ENCODE results near the gene AUTS2. TPM values are rescaled to one million over a fixed set of nuclear protein-coding genes. Genes with fewer than 3 reads are reported as not detected.

The AUTS2 gene
- total and polyA plus RNA-seq, 4 donors: 4.9 to 24.4 (median 7.0) TPM

DNA sequence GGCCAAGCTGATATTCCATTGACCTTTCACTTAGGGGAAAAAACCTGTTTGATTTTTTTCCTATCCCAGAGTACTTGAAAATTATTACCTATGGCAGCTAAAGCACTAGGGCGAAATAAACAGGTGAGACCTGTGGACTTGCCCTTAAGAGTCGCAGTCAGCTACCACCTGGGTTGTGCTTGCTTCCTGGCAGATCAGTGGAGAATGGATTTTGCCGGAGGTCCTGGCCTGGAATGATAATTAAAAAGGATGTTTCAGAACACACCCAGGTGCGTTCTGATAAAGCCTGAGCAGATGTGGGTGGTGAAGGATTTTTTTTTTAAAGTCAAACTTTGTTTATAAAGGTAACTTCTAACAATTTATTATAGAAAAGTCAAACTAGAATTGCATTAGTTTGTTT, 59.1 kb downstream of the AUTS2 start:
- H3K9ac ChIP-seq (ENCODE audit: low read depth in 1 of 2, low read length in 2 of 2): no peak overlapping the region
- no peak for DNase-seq (ENCODE audit: low spot score)
- 82% methylated on average over 4 of the region's 4 CpGs for WGBS
- no peak overlapping the region for H3K4me3 ChIP-seq (ENCODE audit: low read depth in 1 of 3, low read length in 3 of 3)
- H3K36me3 ChIP-seq (ENCODE audit: control insufficient read depth in 4 of 4, insufficient read depth in 3 of 4, low read depth in 1 of 4, low read length in 3 of 4): no peaks in the 10 kb centered on the region
- H3K4me1 ChIP-seq (ENCODE audit: control insufficient read depth in 4 of 4, insufficient read depth in 4 of 4, low read length in 3 of 4): peaks cover 0 to 6% (median 4%) of the 10 kb centered on the region in 4 donors
- no peaks in the 10 kb centered on the region for H3K9me3 ChIP-seq (ENCODE audit: control insufficient read depth in 4 of 4, low read length in 3 of 4)
- H3K27me3 ChIP-seq (ENCODE audit: control insufficient read depth in 4 of 4, insufficient read depth in 4 of 4, low read length in 3 of 4): no peaks in the 10 kb centered on the region
- H3K27ac ChIP-seq (ENCODE audit: low read depth in 1 of 2, low read length in 2 of 2): peak overlapping the region; percentile 1 to 28
- no peak for TF ChIP-seq YY1 (IDR thresholded peaks at IDR 0.05)
- no peak for TF ChIP-seq MAX (IDR thresholded peaks at IDR 0.05)
- no peak for TF ChIP-seq GABPA (IDR thresholded peaks at IDR 0.05 in 1 of 2, conservative IDR thresholded peaks at IDR 0.05 in 1 of 2)
- no peak for TF ChIP-seq HNF4A (conservative IDR thresholded peaks at IDR 0.05)
- TF ChIP-seq EGR1 (IDR thresholded peaks at IDR 0.05; ENCODE audit: low read depth in 2 of 2): no peak
- no peak for TF ChIP-seq NR2F2 (IDR thresholded peaks at IDR 0.05)
- TF ChIP-seq CTCF (IDR thresholded peaks at IDR 0.05; ENCODE audit: low read depth, low read length, missing input control): no peak
- no peak for TF ChIP-seq ATF3 (IDR thresholded peaks at IDR 0.05)
- no peak for TF ChIP-seq FOXA2 (IDR thresholded peaks at IDR 0.05)
- no peak for TF ChIP-seq REST (IDR thresholded peaks at IDR 0.05)

DNA sequence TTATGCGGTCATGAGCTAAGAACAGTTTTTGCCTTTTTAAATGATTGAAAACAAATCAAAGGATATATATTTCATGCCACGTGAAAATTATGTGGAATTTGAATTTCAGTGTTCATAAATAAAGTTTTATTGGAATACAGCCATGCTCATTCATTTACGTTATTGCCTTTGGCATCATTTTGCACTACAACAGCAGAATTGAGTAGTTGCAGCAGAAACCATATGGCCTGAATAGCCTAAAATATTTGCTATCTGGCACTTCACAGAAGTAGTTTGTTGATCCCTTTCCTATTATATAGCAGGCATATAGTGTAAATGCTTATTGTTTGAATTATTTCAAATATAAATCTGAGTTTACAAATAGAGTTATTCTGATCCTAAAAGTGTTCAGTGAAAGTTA, 59.7 kb downstream of the AUTS2 start:
- H3K27ac ChIP-seq (ENCODE audit: low read depth in 1 of 2, low read length in 2 of 2): no peak overlapping the region
- 92% methylated on average over 3 of the region's 3 CpGs for WGBS

DNA sequence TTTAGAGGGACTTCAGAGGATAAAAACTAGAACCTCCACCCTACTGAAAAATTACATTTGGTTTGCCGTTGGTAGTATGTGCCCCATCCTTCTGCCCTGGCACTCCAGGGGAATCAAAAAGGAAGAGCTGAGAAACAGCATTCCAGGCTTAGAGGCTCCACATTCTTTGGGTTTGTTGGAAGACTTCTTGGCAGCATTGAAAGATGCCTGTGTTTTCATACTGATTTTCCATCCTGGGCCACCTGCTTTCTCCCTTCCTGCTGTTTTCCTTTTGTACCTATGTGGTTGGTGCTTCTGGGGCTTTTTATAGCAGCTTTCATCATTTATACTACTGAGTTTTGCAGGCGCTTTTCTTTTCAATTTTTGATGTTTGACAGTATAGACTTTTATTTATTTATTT, 61.7 kb downstream of the AUTS2 start:
- DNase-seq (ENCODE audit: low spot score): no peak
- 85% methylated on average over 2 of the region's 2 CpGs for WGBS
- H3K9ac ChIP-seq (ENCODE audit: low read depth in 1 of 2, low read length in 2 of 2): no peak overlapping the region
- H3K36me3 ChIP-seq (ENCODE audit: control insufficient read depth in 4 of 4, insufficient read depth in 3 of 4, low read depth in 1 of 4, low read length in 3 of 4): no peaks in the 10 kb centered on the region
- H3K4me1 ChIP-seq (ENCODE audit: control insufficient read depth in 4 of 4, insufficient read depth in 4 of 4, low read length in 3 of 4): no peaks in the 10 kb centered on the region
- no peak overlapping the region for H3K27ac ChIP-seq (ENCODE audit: low read depth in 1 of 2, low read length in 2 of 2)
- H3K27me3 ChIP-seq (ENCODE audit: control insufficient read depth in 4 of 4, insufficient read depth in 4 of 4, low read length in 3 of 4): no peaks in the 10 kb centered on the region
- no peaks in the 10 kb centered on the region for H3K9me3 ChIP-seq (ENCODE audit: control insufficient read depth in 4 of 4, low read length in 3 of 4)
- H3K4me3 ChIP-seq (ENCODE audit: low read depth in 1 of 3, low read length in 3 of 3): no peak overlapping the region
- no peak for TF ChIP-seq JUND (IDR thresholded peaks at IDR 0.05)
- TF ChIP-seq RXRA (IDR thresholded peaks at IDR 0.05): no peak
- no peak for TF ChIP-seq MAX (IDR thresholded peaks at IDR 0.05)
- no peak for TF ChIP-seq ATF3 (IDR thresholded peaks at IDR 0.05)
- no peak for TF ChIP-seq HNF4A (conservative IDR thresholded peaks at IDR 0.05)
- TF ChIP-seq HNF4G (IDR thresholded peaks at IDR 0.05): no peak
- no peak for TF ChIP-seq YY1 (IDR thresholded peaks at IDR 0.05)
- no peak for TF ChIP-seq FOXA1 (IDR thresholded peaks at IDR 0.05)
- TF ChIP-seq GABPA (IDR thresholded peaks at IDR 0.05 in 1 of 2, conservative IDR thresholded peaks at IDR 0.05 in 1 of 2): no peak
- TF ChIP-seq SP1 (IDR thresholded peaks at IDR 0.05): no peak
- TF ChIP-seq REST (IDR thresholded peaks at IDR 0.05): no peak
- no peak for TF ChIP-seq TAF1 (conservative IDR thresholded peaks at IDR 0.05)
- TF ChIP-seq RAD21 (IDR thresholded peaks at IDR 0.05): no peak
- no peak for TF ChIP-seq EGR1 (IDR thresholded peaks at IDR 0.05; ENCODE audit: low read depth in 2 of 2)
- no peak for TF ChIP-seq FOXA2 (IDR thresholded peaks at IDR 0.05)

More for the DNA sequence above, 59.7 kb downstream of the AUTS2 start:
- H3K9me3 ChIP-seq (ENCODE audit: control insufficient read depth in 4 of 4, low read length in 3 of 4): no peaks in the 10 kb centered on the region
- no peaks in the 10 kb centered on the region for H3K36me3 ChIP-seq (ENCODE audit: control insufficient read depth in 4 of 4, insufficient read depth in 3 of 4, low read depth in 1 of 4, low read length in 3 of 4)
- no peak for DNase-seq (ENCODE audit: low spot score)
- no peak overlapping the region for H3K4me3 ChIP-seq (ENCODE audit: low read depth in 1 of 3, low read length in 3 of 3)
- no peak for TF ChIP-seq NR2F2 (IDR thresholded peaks at IDR 0.05)
- TF ChIP-seq SP1 (IDR thresholded peaks at IDR 0.05): no peak
- no peak for TF ChIP-seq YY1 (IDR thresholded peaks at IDR 0.05)
- no peak overlapping the region for H3K9ac ChIP-seq (ENCODE audit: low read depth in 1 of 2, low read length in 2 of 2)
- H3K27me3 ChIP-seq (ENCODE audit: control insufficient read depth in 4 of 4, insufficient read depth in 4 of 4, low read length in 3 of 4): no peaks in the 10 kb centered on the region
- peaks cover 0 to 6% (median 4%) of the 10 kb centered on the region in 4 donors for H3K4me1 ChIP-seq (ENCODE audit: control insufficient read depth in 4 of 4, insufficient read depth in 4 of 4, low read length in 3 of 4)
